ENCODE results near the gene KCNG2. TPM values are rescaled to one million over a fixed set of nuclear protein-coding genes. Genes with fewer than 3 reads are reported as not detected.

Gene KCNG2
- total RNA-seq, 2 experiments from 2014 or later, result not detected

GRCh38 chr18:79924814-79925731 is 127.3 kb downstream of the KCNG2 start:
- H3K4me1 Mint-ChIP-seq, result no peaks in the 10 kb centered on the region
- no peak overlapping the region for H3K27ac Mint-ChIP-seq
- peaks cover 15% of the 10 kb centered on the region for H3K9me3 Mint-ChIP-seq
- no peaks in the 10 kb centered on the region for H3K27me3 Mint-ChIP-seq
- POLR2A ChIA-PET, result no interaction called here
- no peak overlapping the region for H3K4me3 Mint-ChIP-seq
- H3K36me3 Mint-ChIP-seq (ENCODE audit: low read depth), result peaks cover 37% of the 10 kb centered on the region
- CTCF ChIA-PET, result interaction anchor here (0.6 kb wide), 1 partner anchor 65 kb away, joined by 3 read pairs; no protein-coding TSS in a partner anchor
- no peak for DNase-seq

GRCh38 chr18:79926306-79926705 is 128.6 kb downstream of the KCNG2 start:
- ChIA-PET CTCF (no interaction called here), POLR2A (no interaction called here)
- DNase-seq, result no peak
- Mint-ChIP-seq H3K4me1 (no peaks in the 10 kb centered on the region), H3K27me3 (no peaks in the 10 kb centered on the region), H3K4me3 (no peak overlapping the region), H3K27ac (no peak overlapping the region), H3K36me3 (ENCODE audit: low read depth) (peaks cover 43% of the 10 kb centered on the region), H3K9me3 (peaks cover 20% of the 10 kb centered on the region)

GRCh38 chr18:79926715-79927606 is 129.2 kb downstream of the KCNG2 start:
- H3K4me3 Mint-ChIP-seq, result no peak overlapping the region
- H3K27me3 Mint-ChIP-seq, result no peaks in the 10 kb centered on the region
- CTCF ChIA-PET, result no interaction called here
- H3K9me3 Mint-ChIP-seq, result peaks cover 22% of the 10 kb centered on the region
- POLR2A ChIA-PET, result no interaction called here
- DNase-seq, result no peak
- H3K36me3 Mint-ChIP-seq (ENCODE audit: low read depth), result peaks cover 45% of the 10 kb centered on the region
- H3K4me1 Mint-ChIP-seq, result no peaks in the 10 kb centered on the region
- no peak overlapping the region for H3K27ac Mint-ChIP-seq

- ChIA-PET CTCF (interaction anchor here (1.2 to 1.5 kb wide), 2 partner anchors 9 to 37 kb away, joined by 4 read pairs; no protein-coding TSS in a partner anchor), POLR2A (no interaction called here)
- Mint-ChIP-seq H3K4me3 (no peak overlapping the region), H3K27me3 (no peaks in the 10 kb centered on the region), H3K36me3 (ENCODE audit: low read depth) (peaks cover 51% of the 10 kb centered on the region), H3K9me3 (peaks cover 28% of the 10 kb centered on the region), H3K4me1 (no peaks in the 10 kb centered on the region), H3K27ac (no peak overlapping the region)
- no peak for DNase-seq
Observed at GRCh38 chr18:79927607-79928562, 130.1 kb downstream of the KCNG2 start.

GRCh38 chr18:79928563-79928960 is 130.8 kb downstream of the KCNG2 start:
- H3K4me3 Mint-ChIP-seq, result no peak overlapping the region
- ChIA-PET CTCF (interaction anchor here (1.2 to 2.1 kb wide), 4 partner anchors 10 to 38 kb away, joined by 4 to 6 read pairs (median 4); no protein-coding TSS in a partner anchor), POLR2A (no interaction called here)
- H3K27ac Mint-ChIP-seq, result no peak overlapping the region
- H3K4me1 Mint-ChIP-seq, result no peaks in the 10 kb centered on the region
- H3K36me3 Mint-ChIP-seq (ENCODE audit: low read depth), result peaks cover 55% of the 10 kb centered on the region
- no peaks in the 10 kb centered on the region for H3K27me3 Mint-ChIP-seq
- peaks cover 33% of the 10 kb centered on the region for H3K9me3 Mint-ChIP-seq
- no peak for DNase-seq

- H3K4me1 Mint-ChIP-seq, result no peaks in the 10 kb centered on the region
- H3K36me3 Mint-ChIP-seq (ENCODE audit: low read depth), result peaks cover 62% of the 10 kb centered on the region
- H3K4me3 Mint-ChIP-seq, result no peak overlapping the region
- no peak for DNase-seq
- CTCF ChIA-PET, result interaction anchor here (0.7 to 2.1 kb wide), 3 partner anchors 10 to 32 kb away, joined by 3 to 6 read pairs (median 3); no protein-coding TSS in a partner anchor
- peaks cover 36% of the 10 kb centered on the region for H3K9me3 Mint-ChIP-seq
- H3K27ac Mint-ChIP-seq, result no peak overlapping the region
- no peaks in the 10 kb centered on the region for H3K27me3 Mint-ChIP-seq
- POLR2A ChIA-PET, result no interaction called here
Observed at GRCh38 chr18:79930020-79930642, 132.4 kb downstream of the KCNG2 start.

- DNase-seq, result no peak
- Mint-ChIP-seq H3K36me3 (ENCODE audit: low read depth) (peaks cover 76% of the 10 kb centered on the region), H3K4me1 (no peaks in the 10 kb centered on the region), H3K27ac (no peak overlapping the region), H3K9me3 (peaks cover 42% of the 10 kb centered on the region), H3K27me3 (no peaks in the 10 kb centered on the region), H3K4me3 (no peak overlapping the region)
- POLR2A ChIA-PET, result no interaction called here
- CTCF ChIA-PET, result no interaction called here
Observed at GRCh38 chr18:79931475-79931874, 133.7 kb downstream of the KCNG2 start.

GRCh38 chr18:79932907-79933306 is 135.2 kb downstream of the KCNG2 start:
- Mint-ChIP-seq H3K27ac (no peak overlapping the region), H3K4me3 (no peak overlapping the region), H3K27me3 (no peaks in the 10 kb centered on the region), H3K36me3 (ENCODE audit: low read depth) (peaks cover 87% of the 10 kb centered on the region), H3K9me3 (peaks cover 50% of the 10 kb centered on the region), H3K4me1 (no peaks in the 10 kb centered on the region)
- CTCF ChIA-PET, result no interaction called here
- POLR2A ChIA-PET, result no interaction called here
- DNase-seq, result no peak

- Mint-ChIP-seq H3K36me3 (ENCODE audit: low read depth) (peaks cover 84% of the 10 kb centered on the region), H3K9me3 (peaks cover 48% of the 10 kb centered on the region), H3K4me1 (no peaks in the 10 kb centered on the region), H3K27me3 (no peaks in the 10 kb centered on the region), H3K27ac (no peak overlapping the region), H3K4me3 (no peak overlapping the region)
- ChIA-PET CTCF (no interaction called here), POLR2A (no interaction called here)
- no peak for DNase-seq
Observed at GRCh38 chr18:79933765-79934164, 136.0 kb downstream of the KCNG2 start.

- peaks cover 41% of the 10 kb centered on the region for H3K9me3 Mint-ChIP-seq
- no peak for DNase-seq
- no peak overlapping the region for H3K27ac Mint-ChIP-seq
- H3K4me3 Mint-ChIP-seq, result no peak overlapping the region
- H3K36me3 Mint-ChIP-seq (ENCODE audit: low read depth), result peaks cover 82% of the 10 kb centered on the region
- ChIA-PET POLR2A (no interaction called here), CTCF (no interaction called here)
- no peaks in the 10 kb centered on the region for H3K27me3 Mint-ChIP-seq
- H3K4me1 Mint-ChIP-seq, result no peaks in the 10 kb centered on the region
Observed at GRCh38 chr18:79934311-79935097, 136.8 kb downstream of the KCNG2 start.

- ChIA-PET POLR2A (no interaction called here), CTCF (interaction anchor here (0.9 to 1.2 kb wide), 2 partner anchors 9 to 30 kb away, joined by 3 to 4 read pairs; no protein-coding TSS in a partner anchor)
- no peak overlapping the region for H3K4me3 Mint-ChIP-seq
- H3K9me3 Mint-ChIP-seq, result peaks cover 35% of the 10 kb centered on the region
- no peaks in the 10 kb centered on the region for H3K27me3 Mint-ChIP-seq
- no peak for DNase-seq
- no peaks in the 10 kb centered on the region for H3K4me1 Mint-ChIP-seq
- H3K27ac Mint-ChIP-seq, result no peak overlapping the region
- peaks cover 82% of the 10 kb centered on the region for H3K36me3 Mint-ChIP-seq (ENCODE audit: low read depth)
Observed at GRCh38 chr18:79935098-79935480, 137.4 kb downstream of the KCNG2 start.
